RKO (cell line): Measurements from ENCODE around the gene TCL1B.
"Not testable (repeated sequence)": the region's sequence is repeated elsewhere in the genome, so short reads cannot be mapped to it uniquely, and the experiment has no call there.

Source experiments
- DNase-seq: peaks from one replicate; pipeline ENCODE4 v3.0.0-alpha.2; 2016; ENCODE audit warnings: low spot score

TCL1B gene

DNA sequence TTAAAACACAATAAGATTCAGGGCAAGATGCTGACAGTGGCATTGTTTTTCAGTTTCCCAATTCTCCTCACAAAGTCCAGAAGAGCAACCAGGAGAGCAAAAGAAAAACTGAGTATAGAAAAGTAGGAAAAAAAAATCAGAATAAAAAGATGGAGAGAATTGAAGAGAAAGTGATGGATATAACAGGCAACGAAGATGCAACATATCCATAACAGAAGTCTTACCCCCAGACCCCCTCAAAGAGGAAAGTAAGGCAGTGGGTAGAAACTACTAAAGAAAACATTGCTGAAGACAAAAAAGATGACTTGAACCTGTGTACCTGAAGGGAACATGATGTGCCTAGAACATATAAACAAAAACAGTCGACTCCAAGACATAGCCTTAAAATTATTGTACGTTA is 17.1 kb downstream of the TCL1B start:
- DNase-seq, result no peak

DNA sequence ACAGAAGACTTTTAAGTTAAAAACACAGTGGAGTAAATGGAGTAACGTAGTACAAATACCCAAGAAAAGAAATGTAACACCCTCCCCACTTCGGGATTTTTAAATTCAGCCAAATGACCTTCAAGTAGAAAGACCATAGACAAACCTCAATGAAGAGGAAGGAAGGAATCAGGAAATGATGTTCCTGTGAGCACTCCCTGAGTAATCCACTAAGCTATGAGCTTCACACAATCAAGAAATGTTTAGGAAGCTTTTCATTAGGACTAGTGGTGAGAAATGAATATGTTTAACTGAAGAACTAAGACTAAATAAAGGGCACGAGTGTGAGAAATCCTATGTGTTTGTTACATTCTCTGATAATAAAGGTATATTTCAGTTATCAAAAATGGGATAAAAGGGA is 17.6 kb downstream of the TCL1B start:
- DNase-seq, result peak; percentile 39

DNA sequence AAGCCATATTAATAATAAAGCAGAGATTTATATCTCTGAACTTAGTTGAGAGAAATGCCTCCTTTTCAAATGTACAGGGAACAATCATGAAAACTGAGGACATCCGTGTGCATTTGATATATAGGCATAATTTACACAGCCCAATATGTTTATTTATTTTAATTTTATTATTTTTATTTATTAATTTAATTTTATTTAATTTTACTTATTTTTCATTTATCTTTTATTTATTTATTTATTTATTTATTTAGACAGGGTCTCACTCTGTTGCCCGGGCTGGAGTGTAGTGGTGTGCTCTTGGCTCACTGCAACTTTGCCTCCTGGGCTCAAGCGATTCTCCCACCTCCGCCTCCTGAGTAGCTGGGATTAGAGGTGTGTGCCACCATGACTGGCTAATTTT is 19.3 kb downstream of the TCL1B start:
- no peak for DNase-seq

DNA sequence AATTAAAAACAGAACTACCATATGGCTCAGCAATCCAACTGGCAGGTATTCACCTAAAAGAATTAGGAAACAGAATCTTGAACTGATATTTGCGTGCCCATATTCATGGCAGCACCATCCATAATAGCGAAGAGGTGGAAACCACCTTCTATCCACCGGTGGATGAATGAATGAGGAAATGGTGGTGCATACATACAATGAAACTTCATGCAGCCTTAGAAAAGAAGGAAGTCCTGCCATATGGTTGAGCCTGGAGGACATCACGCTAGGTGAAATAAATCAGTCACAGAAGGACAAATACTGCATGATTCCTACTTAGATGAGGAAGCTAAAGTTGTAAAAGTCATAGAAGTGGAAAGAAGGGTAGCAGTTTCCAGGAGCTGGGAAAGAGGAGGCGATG is 21.1 kb downstream of the TCL1B start:
- DNase-seq, result no peak

DNA sequence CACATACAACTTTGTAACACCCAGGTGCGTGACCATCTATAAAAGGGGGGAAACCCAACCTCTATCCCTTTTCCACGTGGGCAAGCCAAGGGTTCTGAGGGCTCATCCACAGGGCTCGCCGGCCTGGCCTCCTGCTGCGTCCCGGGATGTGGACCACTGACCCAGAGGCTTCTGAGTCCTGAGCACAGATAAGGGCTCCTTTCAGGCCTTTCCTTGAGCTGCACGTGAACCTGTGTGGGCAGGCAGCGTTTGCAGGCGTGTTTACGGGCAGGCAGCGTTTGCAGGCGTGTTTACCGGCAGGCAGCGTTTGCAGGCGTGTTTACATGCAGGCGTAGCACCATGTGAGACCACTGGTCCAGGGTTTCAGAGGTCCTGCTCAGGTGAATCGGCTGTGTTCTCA is 23.9 kb downstream of the TCL1B start:
- DNase-seq, result no peak

DNA sequence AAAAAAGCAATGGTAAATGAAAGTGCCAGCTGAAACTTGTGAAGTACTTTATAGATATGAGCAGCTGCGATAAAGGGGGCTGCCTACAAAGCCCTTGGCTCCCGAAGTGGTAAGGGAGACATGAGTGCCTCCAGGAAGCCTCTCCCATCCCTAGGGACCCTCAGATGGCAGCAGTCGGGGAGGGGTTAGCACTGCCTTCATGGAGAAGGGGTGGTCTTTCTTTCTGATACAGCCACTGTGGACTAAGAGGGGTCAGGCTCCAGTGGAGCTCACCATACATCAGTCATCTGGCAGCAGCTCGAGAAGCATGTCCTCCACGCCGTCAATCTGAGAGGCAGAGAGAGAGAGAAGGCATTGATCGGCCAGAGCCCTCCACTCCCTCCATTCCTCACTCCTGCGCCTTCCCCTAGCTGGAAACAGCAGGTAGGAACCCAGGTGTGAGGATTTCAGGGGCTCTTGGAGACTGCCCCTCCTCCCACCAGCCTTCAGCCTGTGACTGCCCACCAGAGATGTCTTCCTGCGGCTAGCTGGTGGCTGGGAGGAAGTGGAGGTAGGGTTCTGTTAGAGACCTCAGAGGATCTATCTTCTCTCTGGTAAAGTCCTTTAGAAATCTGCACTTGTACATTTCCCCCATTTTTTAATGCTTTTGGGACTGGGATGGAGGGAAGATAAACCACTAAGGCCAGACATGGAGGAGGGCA is 25.4 kb downstream of the TCL1B start:
- no peak for DNase-seq

DNA sequence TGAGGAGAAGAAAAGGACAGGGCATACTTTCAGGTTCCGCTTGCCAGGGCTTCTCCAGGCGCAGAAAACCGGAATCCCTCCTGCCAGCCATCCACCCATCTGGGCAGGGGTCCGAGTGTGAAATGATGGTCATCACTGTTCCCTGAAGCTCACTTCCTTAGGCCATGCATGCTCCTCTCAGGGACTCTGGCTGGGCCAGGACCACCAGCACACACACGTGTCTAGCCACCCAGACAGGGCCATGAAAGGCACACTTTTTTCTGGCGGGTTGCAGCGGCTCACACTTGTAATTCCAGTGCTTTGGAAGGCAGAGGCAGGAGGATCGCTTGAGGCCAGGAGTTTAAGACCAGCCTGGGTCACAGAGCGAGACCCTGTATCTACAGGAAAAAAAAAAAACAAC is 26.2 kb downstream of the TCL1B start:
- no peak for DNase-seq

DNA sequence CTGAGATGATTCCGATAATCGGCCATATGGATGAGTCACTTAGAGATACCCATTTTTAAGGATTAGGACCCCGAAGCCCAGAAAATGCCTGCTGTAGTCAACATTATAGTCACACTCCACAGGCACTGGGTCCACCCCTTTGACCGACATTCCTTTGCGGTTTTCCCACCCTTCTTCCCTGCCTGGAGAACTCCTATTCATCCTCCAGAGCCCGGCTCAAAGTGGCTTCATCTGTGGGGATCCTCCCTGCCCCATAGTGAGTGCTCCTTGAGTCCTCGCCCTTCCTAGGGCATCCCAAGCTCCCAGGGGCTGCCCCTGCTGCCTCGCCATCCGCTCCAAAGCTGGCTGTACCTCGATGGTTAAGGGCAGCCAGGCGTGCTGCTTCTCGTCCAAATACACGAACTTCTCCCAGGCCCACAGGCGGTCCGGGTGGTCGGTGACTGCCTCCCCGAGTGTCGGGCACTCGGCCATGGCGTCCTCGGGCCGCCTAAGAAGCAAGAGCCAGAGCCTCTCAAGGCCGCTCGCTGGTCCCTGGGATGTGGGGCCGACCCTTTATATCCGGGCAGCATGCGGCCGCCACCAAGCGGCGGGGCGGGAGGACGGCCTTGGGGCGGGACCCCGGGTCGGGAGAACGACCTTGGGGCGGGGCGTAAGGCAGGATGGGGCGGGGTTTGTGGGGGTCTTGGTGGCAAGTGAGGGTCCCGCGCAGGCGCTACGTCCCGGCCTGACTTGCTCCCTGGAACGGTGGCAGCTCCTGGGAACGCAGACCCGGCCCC is 27.6 kb downstream of the TCL1B start, which contains the start of gene TCL1A:
Gene TCL1A (minus strand): TSS at position 530 of the 776 bp plus-strand sequence. CDS start 59 bp downstream, at position 471.
- no peak for DNase-seq

DNA sequence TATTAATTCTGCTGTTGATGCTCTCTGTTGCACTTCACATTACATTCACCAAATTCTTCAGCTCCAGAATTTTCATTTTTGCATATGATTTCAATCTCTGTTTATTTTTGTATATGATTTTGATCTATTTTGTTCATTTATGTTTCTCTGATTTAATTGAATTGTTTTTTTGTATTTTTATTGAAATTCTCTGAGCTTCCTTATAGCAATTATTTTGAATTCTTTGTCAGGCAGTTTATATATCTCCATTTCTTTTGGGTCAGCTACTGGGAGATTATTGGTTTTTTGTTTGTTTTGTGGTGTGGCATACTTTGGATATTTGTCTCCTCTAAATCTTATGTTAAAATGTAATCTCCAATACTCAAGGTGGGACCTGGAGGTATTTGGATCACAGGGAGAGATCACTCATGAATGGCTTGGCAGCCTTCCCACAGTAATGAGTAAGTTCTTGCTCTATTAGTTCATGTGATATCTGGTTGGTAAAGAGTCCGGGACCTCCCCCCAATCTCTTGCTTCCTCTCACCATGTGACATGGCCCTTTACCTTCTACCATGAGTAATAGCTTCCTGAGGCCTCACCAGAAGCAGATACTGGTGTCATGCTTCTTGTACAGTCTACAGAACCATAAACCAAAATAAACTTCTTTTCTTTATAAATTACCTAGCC is 36.4 kb downstream of the TCL1B start:
- DNase-seq, result peak; percentile 4

DNA sequence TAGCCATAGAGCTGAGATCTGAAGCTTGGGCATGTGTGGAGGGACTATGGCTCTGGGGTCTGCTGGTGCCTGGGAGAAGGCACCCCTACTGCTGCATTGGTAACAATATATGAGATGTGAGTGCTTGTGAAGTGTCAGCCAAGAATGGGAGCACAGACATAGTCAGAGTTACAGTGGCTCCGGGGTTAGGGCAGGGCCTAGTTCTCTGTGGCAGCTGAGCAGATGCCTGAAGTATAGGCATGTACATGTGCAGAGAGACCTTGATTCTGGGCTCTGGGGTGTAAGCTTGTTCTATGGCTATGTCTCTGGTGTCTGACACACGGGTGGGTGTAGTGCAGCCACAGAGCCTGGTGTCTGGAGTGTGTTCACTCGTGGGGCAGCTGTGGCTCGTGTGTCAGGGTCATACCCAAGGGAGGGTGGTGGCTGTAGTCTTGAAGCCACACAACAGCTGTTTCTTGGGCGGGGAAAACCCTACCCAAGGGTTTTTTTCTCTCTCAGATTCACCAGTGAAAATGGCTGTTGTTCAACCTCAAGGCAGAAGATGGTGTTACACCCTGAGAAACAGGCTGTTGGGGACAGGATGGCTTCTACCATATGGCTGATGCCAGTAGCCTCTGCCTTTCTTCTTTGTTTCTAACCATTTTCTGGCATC is 39.6 kb downstream of the TCL1B start:
- DNase-seq, result no peak

DNA sequence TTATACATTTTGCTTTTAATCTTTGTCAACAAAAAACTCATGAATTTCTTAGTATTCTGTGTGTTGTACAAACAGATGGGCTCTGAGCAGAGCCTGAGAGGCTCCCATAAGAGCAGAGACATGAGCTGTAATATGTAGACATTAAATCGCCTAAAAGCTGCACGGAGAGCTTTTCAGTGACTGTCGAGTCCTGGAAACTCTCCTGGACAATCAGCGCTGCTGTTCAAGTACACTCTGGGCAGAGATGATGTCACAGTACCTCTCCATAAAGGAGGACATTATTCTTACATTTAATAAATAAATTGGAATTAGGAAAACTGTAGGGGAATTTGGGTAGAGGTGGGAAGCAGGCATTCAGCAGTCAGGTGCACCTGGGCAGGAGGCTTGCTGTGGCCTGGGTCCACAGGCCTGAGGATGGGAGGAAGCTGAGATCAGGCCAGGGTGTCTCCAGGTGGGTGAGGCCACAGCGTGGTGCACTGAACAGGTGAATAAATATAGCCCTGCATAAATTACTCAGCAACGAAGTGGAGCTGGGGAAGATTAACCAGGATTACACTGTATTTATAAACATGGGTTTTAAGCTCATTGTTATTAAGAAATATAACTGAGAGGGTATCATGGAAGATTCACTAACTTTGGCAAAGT is 41.0 kb downstream of the TCL1B start:
- no peak for DNase-seq

DNA sequence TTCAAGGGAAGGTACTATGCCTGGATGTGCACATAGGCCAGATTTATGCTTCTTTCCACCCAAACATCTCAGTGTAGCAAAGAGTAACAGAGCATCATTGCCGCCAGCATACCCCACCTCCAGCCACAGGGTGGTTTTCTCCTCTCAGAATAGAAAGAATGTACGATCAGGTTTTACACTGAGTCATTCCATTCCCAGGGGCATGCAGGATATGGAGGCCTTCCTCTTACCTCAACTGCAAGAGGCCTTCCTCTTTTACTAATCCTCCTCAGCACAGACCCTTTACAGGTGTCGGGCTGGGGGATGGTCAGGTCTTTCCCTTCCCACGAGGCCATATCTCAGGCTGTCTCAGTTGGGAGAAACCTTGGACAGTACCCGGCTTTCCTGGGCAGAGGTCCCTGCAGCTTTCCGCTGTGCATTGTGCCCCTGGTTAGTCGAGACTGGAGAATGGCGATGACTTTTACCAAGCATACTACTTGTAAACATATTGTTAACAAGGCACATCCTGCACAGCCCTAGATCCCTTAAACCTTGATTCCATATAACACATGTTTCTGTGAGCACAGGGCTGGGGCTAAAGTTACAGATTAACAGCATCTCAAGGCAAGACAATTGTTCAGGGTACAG is 43.3 kb downstream of the TCL1B start:
- DNase-seq, result not testable (repeated sequence)

DNA sequence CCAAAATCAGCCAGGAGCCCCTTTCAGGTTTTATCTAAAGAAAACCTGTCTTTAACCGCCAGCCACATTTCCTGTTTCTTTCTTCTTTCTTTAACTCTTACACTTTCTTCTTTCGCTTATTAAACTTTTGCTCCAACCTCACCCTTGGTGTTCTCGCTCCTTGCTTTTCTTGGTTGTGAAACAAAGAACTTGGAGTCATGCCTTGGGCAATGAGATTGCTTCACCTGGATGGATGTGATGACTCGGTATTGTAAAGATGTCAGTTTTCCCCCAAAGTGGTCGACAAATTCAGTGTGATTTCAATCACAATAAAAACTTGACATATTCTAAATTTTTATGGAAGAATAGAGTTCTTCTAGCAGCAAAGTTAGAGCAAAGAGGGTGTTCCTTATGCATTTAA is 43.9 kb downstream of the TCL1B start:
- no peak for DNase-seq

DNA sequence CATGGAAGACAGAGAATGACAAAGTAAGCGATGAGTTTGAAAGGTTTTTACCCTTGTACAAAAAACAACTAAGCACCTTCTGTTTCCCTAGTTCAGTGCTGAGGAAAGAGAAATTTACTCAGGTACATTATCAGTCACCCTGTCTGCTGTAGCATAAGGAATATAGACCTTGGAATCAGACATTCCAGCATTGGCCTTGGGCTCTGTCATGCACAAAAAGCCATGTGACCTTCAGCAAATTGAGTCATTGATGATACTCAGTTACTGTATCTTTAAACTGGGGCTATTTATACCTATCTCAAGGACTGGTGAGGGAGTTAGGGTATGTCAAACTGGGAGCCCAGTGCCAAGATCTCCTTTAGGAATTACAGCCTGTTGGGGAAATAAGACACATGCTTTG is 47.0 kb downstream of the TCL1B start:
- no peak for DNase-seq

DNA sequence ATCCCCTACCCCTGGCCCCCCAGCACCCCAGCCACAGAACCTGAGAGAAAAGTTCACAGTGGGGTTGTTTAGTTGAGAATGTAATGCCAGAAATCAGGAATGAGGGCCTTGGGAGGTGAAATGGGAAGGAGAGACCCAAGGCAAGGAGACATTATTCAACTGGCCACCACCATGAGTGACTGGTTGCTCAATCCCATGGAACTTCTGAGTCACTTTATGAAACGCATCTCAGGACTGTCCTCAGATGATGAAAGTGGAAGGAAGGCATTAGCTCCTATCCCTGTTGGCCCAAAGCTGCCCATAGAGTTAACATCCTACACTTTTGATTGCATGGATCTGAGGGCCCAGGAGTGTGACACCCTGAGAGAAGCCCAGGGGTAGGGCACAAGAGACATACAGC is 53.1 kb downstream of the TCL1B start:
- peak; percentile 3 for DNase-seq

DNA sequence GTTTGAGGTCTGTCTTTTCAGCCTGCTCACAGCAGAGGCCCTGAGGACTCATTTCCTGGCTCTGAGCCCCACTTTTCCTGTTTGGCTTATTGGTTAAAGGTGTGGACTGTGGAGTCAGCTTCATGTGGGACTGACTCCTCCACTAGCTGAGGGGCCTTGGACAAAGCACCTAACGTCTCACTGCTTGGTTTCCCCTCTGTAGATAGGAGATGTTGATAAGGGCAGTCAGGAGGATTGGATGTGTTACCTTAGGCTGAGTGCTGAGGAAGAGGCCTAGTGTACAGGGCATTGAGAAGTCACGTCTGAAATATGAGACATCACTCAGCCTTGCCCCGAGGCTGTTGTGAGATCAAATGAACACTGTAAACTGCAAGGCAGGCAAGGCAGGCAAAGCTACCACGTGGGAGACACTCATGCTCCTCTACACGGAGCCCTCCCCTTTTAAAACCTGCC is 54.8 kb downstream of the TCL1B start:
- DNase-seq, result no peak

DNA sequence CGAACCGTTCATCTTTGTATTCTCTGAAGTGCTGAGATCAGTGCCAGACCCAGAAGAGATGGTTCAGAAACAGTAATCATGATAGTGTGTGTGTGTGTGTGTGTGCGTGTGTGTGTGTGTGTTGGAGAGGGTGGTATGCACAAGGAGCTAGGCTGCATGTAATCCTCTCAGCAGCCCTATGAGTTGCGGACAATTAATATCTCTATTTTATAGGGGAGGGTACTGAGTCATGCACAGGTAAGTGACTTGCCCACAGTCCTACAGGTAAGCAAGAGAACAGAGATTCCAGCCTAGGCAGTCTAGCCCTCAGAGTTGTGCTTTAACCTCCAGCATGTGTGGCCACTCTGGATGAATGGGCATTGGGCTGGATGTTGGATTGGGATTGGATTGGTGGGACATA is 55.6 kb downstream of the TCL1B start:
- no peak for DNase-seq
